ENCODE measurements around the gene PAK1. TPM values are rescaled to one million over a fixed set of nuclear protein-coding genes. Genes with fewer than 3 reads are reported as not detected.
A peak's percentile ranks its signal among the peaks of the same experiment; 100 is the strongest.

Gene PAK1
- total RNA-seq, 2 donors from 2014 or later, result 32.7 to 43.2 TPM

- ATAC-seq (no peak), DNase-seq (ENCODE audit: low spot score in 2 of 2) (no peak)
- Mint-ChIP-seq H3K9me3 (no peaks in the 10 kb centered on the region), H3K27ac (no peak overlapping the region), H3K36me3 (peaks cover 13% of the 10 kb centered on the region in 2 donors)
These were observed 99.3 kb downstream of the PAK1 start for GRCh38 chr11:77374611-77375031.

- peaks cover 7 to 11% of the 10 kb centered on the region in 2 donors for H3K36me3 Mint-ChIP-seq
These were observed 99.8 kb downstream of the PAK1 start for GRCh38 chr11:77374108-77374507.

GRCh38 chr11:77372726-77373125 is 101.2 kb downstream of the PAK1 start:
- no peaks in the 10 kb centered on the region for H3K9me3 Mint-ChIP-seq
- DNase-seq (ENCODE audit: low spot score in 2 of 2), result no peak
- peaks cover 5 to 6% of the 10 kb centered on the region in 2 donors for H3K36me3 Mint-ChIP-seq
- no peak for ATAC-seq
- H3K27ac Mint-ChIP-seq, result no peak overlapping the region

More at GRCh38 chr11:77374108-77374507, 99.8 kb downstream of the PAK1 start:
- Mint-ChIP-seq H3K27ac (no peak overlapping the region), H3K9me3 (no peaks in the 10 kb centered on the region)
- no peak for DNase-seq (ENCODE audit: low spot score in 2 of 2)
- ATAC-seq, result no peak

GRCh38 chr11:77371646-77372045 is 102.2 kb downstream of the PAK1 start:
- no peak for DNase-seq (ENCODE audit: low spot score in 2 of 2)
- ATAC-seq, result no peak
- peaks cover 0 to 1% of the 10 kb centered on the region in 2 donors for H3K9me3 Mint-ChIP-seq
- no peak overlapping the region for H3K27ac Mint-ChIP-seq
- peaks cover 5 to 6% of the 10 kb centered on the region in 2 donors for H3K36me3 Mint-ChIP-seq

- no peak for ATAC-seq
- Mint-ChIP-seq H3K36me3 (peaks cover 5 to 14% of the 10 kb centered on the region in 2 donors), H3K27ac (no peak overlapping the region), H3K9me3 (peaks cover 0 to 10% of the 10 kb centered on the region in 2 donors)
- DNase-seq (ENCODE audit: low spot score in 2 of 2), result no peak
These were observed 103.7 kb downstream of the PAK1 start for GRCh38 chr11:77370217-77370616.

- ATAC-seq (no peak), DNase-seq (ENCODE audit: low spot score in 2 of 2) (no peak)
- Mint-ChIP-seq H3K36me3 (peaks cover 5 to 8% of the 10 kb centered on the region in 2 donors), H3K9me3 (peaks cover 0 to 4% of the 10 kb centered on the region in 2 donors), H3K27ac (no peak overlapping the region)
These were observed 112.7 kb downstream of the PAK1 start for GRCh38 chr11:77361184-77361583.

- Mint-ChIP-seq H3K36me3 (peaks cover 0 to 8% of the 10 kb centered on the region in 2 donors), H3K27ac (no peak overlapping the region), H3K9me3 (no peaks in the 10 kb centered on the region)
- ATAC-seq, result no peak
- DNase-seq (ENCODE audit: low spot score in 2 of 2), result no peak
These were observed 114.4 kb downstream of the PAK1 start for GRCh38 chr11:77359481-77359880.

GRCh38 chr11:77353131-77353530 is 120.8 kb downstream of the PAK1 start:
- Mint-ChIP-seq H3K27ac (no peak overlapping the region), H3K9me3 (no peaks in the 10 kb centered on the region)

GRCh38 chr11:77351281-77351886 is 122.5 kb downstream of the PAK1 start:
- ATAC-seq, result no peak
- H3K27ac Mint-ChIP-seq, result no peak overlapping the region
- H3K9me3 Mint-ChIP-seq, result no peaks in the 10 kb centered on the region

More at GRCh38 chr11:77353131-77353530, 120.8 kb downstream of the PAK1 start:
- H3K36me3 Mint-ChIP-seq, result peaks cover 0 to 6% of the 10 kb centered on the region in 2 donors
- ATAC-seq (no peak), DNase-seq (ENCODE audit: low spot score in 2 of 2) (no peak)

GRCh38 chr11:77347948-77348347 is 125.9 kb downstream of the PAK1 start:
- Mint-ChIP-seq H3K36me3 (peaks cover 0 to 6% of the 10 kb centered on the region in 2 donors), H3K9me3 (no peaks in the 10 kb centered on the region), H3K27ac (no peak overlapping the region)
- ATAC-seq, result no peak
- DNase-seq (ENCODE audit: low spot score in 2 of 2), result no peak

More at GRCh38 chr11:77351281-77351886, 122.5 kb downstream of the PAK1 start:
- DNase-seq (ENCODE audit: low spot score in 2 of 2), result no peak
- H3K36me3 Mint-ChIP-seq, result peaks cover 0 to 6% of the 10 kb centered on the region in 2 donors

GRCh38 chr11:77346906-77347603 is 126.8 kb downstream of the PAK1 start:
- peak overlapping the region in 1 of 2 donors; percentile 24 for H3K27ac Mint-ChIP-seq
- ATAC-seq (no peak), DNase-seq (ENCODE audit: low spot score in 2 of 2) (no peak)
- peaks cover 0 to 6% of the 10 kb centered on the region in 2 donors for H3K36me3 Mint-ChIP-seq
- H3K9me3 Mint-ChIP-seq, result no peaks in the 10 kb centered on the region

- ATAC-seq (no peak), DNase-seq (ENCODE audit: low spot score in 2 of 2) (no peak)
- H3K27ac Mint-ChIP-seq, result no peak overlapping the region
- peaks cover 0 to 6% of the 10 kb centered on the region in 2 donors for H3K36me3 Mint-ChIP-seq
- H3K9me3 Mint-ChIP-seq, result no peaks in the 10 kb centered on the region
These were observed 128.3 kb downstream of the PAK1 start for GRCh38 chr11:77345621-77346020.

GRCh38 chr11:77340501-77340900 is 133.4 kb downstream of the PAK1 start:
- H3K27ac Mint-ChIP-seq, result no peak overlapping the region
- no peaks in the 10 kb centered on the region for H3K36me3 Mint-ChIP-seq
- DNase-seq (ENCODE audit: low spot score in 2 of 2) (no peak), ATAC-seq (no peak)
- H3K9me3 Mint-ChIP-seq, result no peaks in the 10 kb centered on the region

GRCh38 chr11:77332259-77332658 is 141.6 kb downstream of the PAK1 start:
- Mint-ChIP-seq H3K9me3 (no peaks in the 10 kb centered on the region), H3K36me3 (peaks cover 11 to 18% of the 10 kb centered on the region in 2 donors), H3K27ac (no peak overlapping the region)
- ATAC-seq (no peak), DNase-seq (ENCODE audit: low spot score in 2 of 2) (no peak)

GRCh38 chr11:77325159-77325558 is 148.7 kb downstream of the PAK1 start:
- Mint-ChIP-seq H3K27ac (no peak overlapping the region), H3K9me3 (peaks cover 0 to 5% of the 10 kb centered on the region in 2 donors), H3K36me3 (peaks cover 16 to 21% of the 10 kb centered on the region in 2 donors)
- ATAC-seq (peak; percentile 45 to 85), DNase-seq (ENCODE audit: low spot score in 2 of 2) (no peak)

- Mint-ChIP-seq H3K36me3 (peaks cover 16 to 21% of the 10 kb centered on the region in 2 donors), H3K27ac (no peak overlapping the region), H3K9me3 (peaks cover 0 to 5% of the 10 kb centered on the region in 2 donors)
- DNase-seq (ENCODE audit: low spot score in 2 of 2) (no peak), ATAC-seq (peak in 1 of 2 donors; percentile 58)
These were observed 149.4 kb downstream of the PAK1 start for GRCh38 chr11:77324508-77324907.

- Mint-ChIP-seq H3K36me3 (peaks cover 10 to 16% of the 10 kb centered on the region in 2 donors), H3K27ac (no peak overlapping the region), H3K9me3 (peaks cover 0 to 5% of the 10 kb centered on the region in 2 donors)
- DNase-seq (ENCODE audit: low spot score in 2 of 2), result no peak
- no peak for ATAC-seq
These were observed 150.8 kb downstream of the PAK1 start for GRCh38 chr11:77322926-77323590.
